Measurements from ENCODE around the gene RAB1A.

- TF ChIP-seq, protein P1, sequence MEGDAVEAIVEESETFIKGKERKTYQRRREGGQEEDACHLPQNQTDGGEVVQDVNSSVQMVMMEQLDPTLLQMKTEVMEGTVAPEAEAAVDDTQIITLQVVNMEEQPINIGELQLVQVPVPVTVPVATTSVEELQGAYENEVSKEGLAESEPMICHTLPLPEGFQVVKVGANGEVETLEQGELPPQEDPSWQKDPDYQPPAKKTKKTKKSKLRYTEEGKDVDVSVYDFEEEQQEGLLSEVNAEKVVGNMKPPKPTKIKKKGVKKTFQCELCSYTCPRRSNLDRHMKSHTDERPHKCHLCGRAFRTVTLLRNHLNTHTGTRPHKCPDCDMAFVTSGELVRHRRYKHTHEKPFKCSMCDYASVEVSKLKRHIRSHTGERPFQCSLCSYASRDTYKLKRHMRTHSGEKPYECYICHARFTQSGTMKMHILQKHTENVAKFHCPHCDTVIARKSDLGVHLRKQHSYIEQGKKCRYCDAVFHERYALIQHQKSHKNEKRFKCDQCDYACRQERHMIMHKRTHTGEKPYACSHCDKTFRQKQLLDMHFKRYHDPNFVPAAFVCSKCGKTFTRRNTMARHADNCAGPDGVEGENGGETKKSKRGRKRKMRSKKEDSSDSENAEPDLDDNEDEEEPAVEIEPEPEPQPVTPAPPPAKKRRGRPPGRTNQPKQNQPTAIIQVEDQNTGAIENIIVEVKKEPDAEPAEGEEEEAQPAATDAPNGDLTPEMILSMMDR (IDR thresholded peaks at IDR 0.05), result no peak
- TF ChIP-seq POLR2A (IDR thresholded peaks at IDR 0.05) (no peak), POLR2AphosphoS5 (IDR thresholded peaks at IDR 0.05) (no peak), EP300 (IDR thresholded peaks at IDR 0.05) (no peak)
These were observed 26.1 kb upstream of the RAB1A start for GRCh38 chr2:65156041-65156440.

Measured in sigmoid colon (tissue), 4 donors.